K562 (cell line): ENCODE data around the gene TMEM187.

Experiments
- EZH2 ChIP-seq: IDR thresholded peaks from 2 replicates; pipeline ENCODE4 v1.6.1; 2012; ENCODE audit warnings: low read depth, mild to moderate bottlenecking, inconsistent platforms, low read length, borderline replicate concordance
- NRF1 ChIP-seq, 2 experiments: fragments of 450-650 bp; IDR thresholded peaks in 1 of 2; conservative IDR thresholded peaks in 1 of 2; 2 replicates each; pipeline ENCODE4 v1.6.1; 2014; ENCODE audit warnings: mild to moderate bottlenecking in 2 of 2
- POLR2A ChIP-seq: fragments of 450-650 bp; conservative IDR thresholded peaks from 2 replicates; pipeline ENCODE4 v1.6.1; 2016
- ZNF507 ChIP-seq: conservative IDR thresholded peaks from 2 replicates; pipeline ENCODE4 v1.6.1; 2017; ENCODE audit warnings: missing genetic modification characterization, missing compliant biosample characterization
- TF ChIP-seq, protein P1 (sequence below), 2 experiments: fragments of 450-650 bp; formaldehyde crosslinking in 1 of 2; IDR thresholded peaks; 2 replicates each; pipeline versions ENCODE4 v1.4.0 to v1.6.1; 2014 to 2020; ENCODE audit warnings: mild to moderate bottlenecking in 2 of 2, borderline replicate concordance in 1 of 2, low read depth in 1 of 2
- TF ChIP-seq, protein P2 (sequence below): fragments of 250-450 bp; sonication (Bioruptor Pico); IDR thresholded peaks from 2 replicates; pipeline ENCODE4 v1.9.0; 2021; ENCODE audit warnings: mild to moderate bottlenecking, inconsistent platforms

DNA sequence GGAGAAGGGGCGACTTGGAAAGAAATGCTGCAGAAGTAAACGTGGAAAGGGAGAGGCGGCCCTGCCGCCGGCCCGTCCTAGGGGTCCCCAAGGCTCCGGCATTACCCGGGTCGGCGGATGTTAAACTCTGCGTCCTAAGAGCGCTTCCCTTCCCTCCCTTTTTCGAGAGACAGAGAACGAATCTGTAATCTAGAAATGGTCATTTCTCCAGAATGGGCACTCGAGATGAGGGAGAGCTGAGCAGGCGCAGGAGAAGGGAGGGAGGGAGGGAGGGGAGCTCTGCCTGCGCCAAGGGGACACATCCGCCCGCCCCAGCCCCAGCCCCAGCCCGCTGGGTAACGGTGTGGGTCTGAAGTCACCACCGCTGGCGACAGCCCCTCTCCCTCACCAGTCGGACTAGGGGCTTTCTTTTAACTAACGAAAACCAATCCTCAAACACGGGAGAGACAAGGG is 2.6 kb upstream of the TMEM187 start:
- TF ChIP-seq, protein P1, sequence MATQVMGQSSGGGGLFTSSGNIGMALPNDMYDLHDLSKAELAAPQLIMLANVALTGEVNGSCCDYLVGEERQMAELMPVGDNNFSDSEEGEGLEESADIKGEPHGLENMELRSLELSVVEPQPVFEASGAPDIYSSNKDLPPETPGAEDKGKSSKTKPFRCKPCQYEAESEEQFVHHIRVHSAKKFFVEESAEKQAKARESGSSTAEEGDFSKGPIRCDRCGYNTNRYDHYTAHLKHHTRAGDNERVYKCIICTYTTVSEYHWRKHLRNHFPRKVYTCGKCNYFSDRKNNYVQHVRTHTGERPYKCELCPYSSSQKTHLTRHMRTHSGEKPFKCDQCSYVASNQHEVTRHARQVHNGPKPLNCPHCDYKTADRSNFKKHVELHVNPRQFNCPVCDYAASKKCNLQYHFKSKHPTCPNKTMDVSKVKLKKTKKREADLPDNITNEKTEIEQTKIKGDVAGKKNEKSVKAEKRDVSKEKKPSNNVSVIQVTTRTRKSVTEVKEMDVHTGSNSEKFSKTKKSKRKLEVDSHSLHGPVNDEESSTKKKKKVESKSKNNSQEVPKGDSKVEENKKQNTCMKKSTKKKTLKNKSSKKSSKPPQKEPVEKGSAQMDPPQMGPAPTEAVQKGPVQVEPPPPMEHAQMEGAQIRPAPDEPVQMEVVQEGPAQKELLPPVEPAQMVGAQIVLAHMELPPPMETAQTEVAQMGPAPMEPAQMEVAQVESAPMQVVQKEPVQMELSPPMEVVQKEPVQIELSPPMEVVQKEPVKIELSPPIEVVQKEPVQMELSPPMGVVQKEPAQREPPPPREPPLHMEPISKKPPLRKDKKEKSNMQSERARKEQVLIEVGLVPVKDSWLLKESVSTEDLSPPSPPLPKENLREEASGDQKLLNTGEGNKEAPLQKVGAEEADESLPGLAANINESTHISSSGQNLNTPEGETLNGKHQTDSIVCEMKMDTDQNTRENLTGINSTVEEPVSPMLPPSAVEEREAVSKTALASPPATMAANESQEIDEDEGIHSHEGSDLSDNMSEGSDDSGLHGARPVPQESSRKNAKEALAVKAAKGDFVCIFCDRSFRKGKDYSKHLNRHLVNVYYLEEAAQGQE (IDR thresholded peaks at IDR 0.05; ENCODE audit: borderline replicate concordance), result no peak
- TF ChIP-seq, protein P1 (CRISPR knock-in tag; IDR thresholded peaks at IDR 0.05; ENCODE audit: low read depth), result no peak
- TF ChIP-seq ZNF507 (no peak), EZH2 (no peak), POLR2A (no peak), NRF1 (conservative IDR thresholded peaks at IDR 0.05 in 1 of 2, IDR thresholded peaks at IDR 0.05 in 1 of 2) (peak; percentile 69 to 73)
- TF ChIP-seq, protein P2, sequence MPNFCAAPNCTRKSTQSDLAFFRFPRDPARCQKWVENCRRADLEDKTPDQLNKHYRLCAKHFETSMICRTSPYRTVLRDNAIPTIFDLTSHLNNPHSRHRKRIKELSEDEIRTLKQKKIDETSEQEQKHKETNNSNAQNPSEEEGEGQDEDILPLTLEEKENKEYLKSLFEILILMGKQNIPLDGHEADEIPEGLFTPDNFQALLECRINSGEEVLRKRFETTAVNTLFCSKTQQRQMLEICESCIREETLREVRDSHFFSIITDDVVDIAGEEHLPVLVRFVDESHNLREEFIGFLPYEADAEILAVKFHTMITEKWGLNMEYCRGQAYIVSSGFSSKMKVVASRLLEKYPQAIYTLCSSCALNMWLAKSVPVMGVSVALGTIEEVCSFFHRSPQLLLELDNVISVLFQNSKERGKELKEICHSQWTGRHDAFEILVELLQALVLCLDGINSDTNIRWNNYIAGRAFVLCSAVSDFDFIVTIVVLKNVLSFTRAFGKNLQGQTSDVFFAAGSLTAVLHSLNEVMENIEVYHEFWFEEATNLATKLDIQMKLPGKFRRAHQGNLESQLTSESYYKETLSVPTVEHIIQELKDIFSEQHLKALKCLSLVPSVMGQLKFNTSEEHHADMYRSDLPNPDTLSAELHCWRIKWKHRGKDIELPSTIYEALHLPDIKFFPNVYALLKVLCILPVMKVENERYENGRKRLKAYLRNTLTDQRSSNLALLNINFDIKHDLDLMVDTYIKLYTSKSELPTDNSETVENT (CRISPR knock-in tag), result no peak
